ENCODE data around the gene PRR36. TPM values are rescaled to one million over a fixed set of nuclear protein-coding genes. Genes with fewer than 3 reads are reported as not detected.

Gene PRR36
- total RNA-seq, 4 donors from 2014 or later: 2.5 TPM; not detected in 3

GRCh38 chr19:7888145-7888825 is 14.1 kb upstream of the PRR36 start, which contains the start of gene LRRC8E:
Gene LRRC8E, plus strand, starts transcription at chr19:7888510. Its CDS starts 7,094 bp downstream, at chr19:7895604.
- H3K27ac ChIP-seq: no peak within 1 kb of the TSS
- H3K9me3 ChIP-seq: no peaks in the 10 kb centered on the region
- no peak for DNase-seq (ENCODE audit: low spot score in 2 of 2)
- TF ChIP-seq POLR2A (IDR thresholded peaks at IDR 0.05) (no peak), EP300 (IDR thresholded peaks at IDR 0.05) (no peak), CTCF (IDR thresholded peaks at IDR 0.05) (no peak)
- WGBS, 2 donors: 16 to 17% methylated on average over 25 to 26 of the region's 53 CpGs
- no peaks in the 10 kb centered on the region for H3K36me3 ChIP-seq
- peak within 1 kb of the TSS in 1 of 4 donors; percentile 32 for H3K4me3 ChIP-seq
- peaks cover 0 to 65% of the 10 kb centered on the region in 2 donors for H3K27me3 ChIP-seq
- H3K4me1 ChIP-seq: peaks cover 0 to 7% (median 2%) of the 10 kb centered on the region in 4 donors

GRCh38 chr19:7887408-7888144 is 13.4 kb upstream of the PRR36 start:
- TF ChIP-seq CTCF (IDR thresholded peaks at IDR 0.05): no peak
- no peak for TF ChIP-seq EP300 (IDR thresholded peaks at IDR 0.05)
- TF ChIP-seq POLR2A (IDR thresholded peaks at IDR 0.05): no peak
- Histone ChIP-seq H3K9me3 (no peaks in the 10 kb centered on the region), H3K4me3 (no peak overlapping the region), H3K27ac (no peak overlapping the region), H3K36me3 (no peaks in the 10 kb centered on the region), H3K4me1 (peaks cover 0 to 7% (median 2%) of the 10 kb centered on the region in 4 donors), H3K27me3 (peaks cover 0 to 58% of the 10 kb centered on the region in 2 donors)
- no peak for DNase-seq (ENCODE audit: low spot score in 2 of 2)
- 80 to 83% methylated on average over 16 of the region's 16 CpGs for WGBS, 2 donors

- no peaks in the 10 kb centered on the region for H3K9me3 ChIP-seq
- H3K4me3 ChIP-seq: no peak overlapping the region
- H3K36me3 ChIP-seq: no peaks in the 10 kb centered on the region
- no peak overlapping the region for H3K27ac ChIP-seq
- peaks cover 0 to 7% (median 2%) of the 10 kb centered on the region in 4 donors for H3K4me1 ChIP-seq
- DNase-seq (ENCODE audit: low spot score in 2 of 2): no peak
- peaks cover 0 to 47% of the 10 kb centered on the region in 2 donors for H3K27me3 ChIP-seq
- WGBS, 2 donors: 88 to 91% methylated on average over 8 of the region's 8 CpGs
- TF ChIP-seq EP300 (IDR thresholded peaks at IDR 0.05) (no peak), POLR2A (IDR thresholded peaks at IDR 0.05) (no peak), CTCF (IDR thresholded peaks at IDR 0.05) (no peak)
Measured at GRCh38 chr19:7885818-7886217, 11.6 kb upstream of the PRR36 start.

- no peak for TF ChIP-seq EP300 (IDR thresholded peaks at IDR 0.05)
- no peak for TF ChIP-seq POLR2A (IDR thresholded peaks at IDR 0.05)
- TF ChIP-seq CTCF (IDR thresholded peaks at IDR 0.05): no peak
- DNase-seq (ENCODE audit: low spot score in 2 of 2): no peak
- Histone ChIP-seq H3K4me1 (peaks cover 0 to 7% (median 2%) of the 10 kb centered on the region in 4 donors), H3K9me3 (no peaks in the 10 kb centered on the region), H3K27ac (no peak overlapping the region), H3K36me3 (no peaks in the 10 kb centered on the region), H3K4me3 (no peak overlapping the region), H3K27me3 (peaks cover 0 to 30% of the 10 kb centered on the region in 2 donors)
- WGBS, 2 donors: 65% methylated on average over 2 of the region's 2 CpGs
Measured at GRCh38 chr19:7883796-7884570, 9.8 kb upstream of the PRR36 start.

Measured in tibial nerve (tissue), 4 donors.